H9 (cell line): ENCODE results near the gene RBM19. TPM values are rescaled to one million over a fixed set of nuclear protein-coding genes. Genes with fewer than 3 reads are reported as not detected.

Experiments used
- DNase-seq: peaks from one replicate; pipeline ENCODE4 v3.0.0-alpha.2; 2017
- H2AFZ ChIP-seq: one replicate; pipeline ENCODE4 v1.6.1; 2013; ENCODE audit warnings: mild to moderate bottlenecking, low read length, control low read depth, moderate library complexity
- H2AK5ac ChIP-seq: 2 replicates; pipeline ENCODE4 v1.6.1; 2013; ENCODE audit warnings: low read length, control low read depth, mixed read lengths; ENCODE audit not compliant: insufficient read length
- H2BK120ac ChIP-seq: one replicate; pipeline ENCODE4 v1.6.1; 2013; ENCODE audit warnings: low read depth, mild to moderate bottlenecking, low read length, control low read depth, inconsistent platforms; ENCODE audit not compliant: poor library complexity, severe bottlenecking
- H2BK12ac ChIP-seq: 2 replicates; pipeline ENCODE4 v1.6.1; 2013; ENCODE audit warnings: low read length, control low read depth, mixed read lengths, low read depth; ENCODE audit not compliant: insufficient read length
- H2BK15ac ChIP-seq: 2 replicates; pipeline ENCODE4 v1.6.1; 2013; ENCODE audit warnings: low read depth, low read length, control low read depth
- H2BK20ac ChIP-seq: one replicate; pipeline ENCODE4 v1.6.1; 2013; ENCODE audit warnings: low read depth, mild to moderate bottlenecking, low read length, control low read depth, inconsistent platforms; ENCODE audit not compliant: poor library complexity, severe bottlenecking
- H2BK5ac ChIP-seq: 2 replicates; pipeline ENCODE4 v1.6.1; 2013; ENCODE audit warnings: low read length, control low read depth, mixed read lengths; ENCODE audit not compliant: insufficient read length
- H3K14ac ChIP-seq: 2 replicates; pipeline ENCODE4 v1.6.1; 2013; ENCODE audit warnings: low read length, control low read depth; ENCODE audit not compliant: insufficient read depth
- H3K18ac ChIP-seq: 2 replicates; pipeline ENCODE4 v1.6.1; 2013; ENCODE audit warnings: low read depth, mild to moderate bottlenecking, mixed read lengths, low read length, control low read depth; ENCODE audit not compliant: insufficient read length
- H3K23ac ChIP-seq: 2 replicates; pipeline ENCODE4 v1.6.1; 2013; ENCODE audit warnings: low read length, control low read depth, mixed read lengths, low read depth; ENCODE audit not compliant: insufficient read length
- H3K23me2 ChIP-seq: 2 replicates; pipeline ENCODE4 v1.6.1; 2013; ENCODE audit warnings: low read depth, mild to moderate bottlenecking, mixed read lengths, low read length, control low read depth; ENCODE audit not compliant: insufficient read length, poor library complexity, severe bottlenecking
- H3K27ac ChIP-seq: 2 replicates; pipeline ENCODE4 v1.5.1; 2013; ENCODE audit warnings: low read length, control low read depth, mixed read lengths, low read depth; ENCODE audit not compliant: insufficient read length
- H3K27me3 ChIP-seq: 2 replicates; pipeline ENCODE4 v1.6.1; 2013; ENCODE audit warnings: low read length, control low read depth, inconsistent platforms; ENCODE audit not compliant: insufficient read depth
- H3K4ac ChIP-seq: 2 replicates; pipeline ENCODE4 v1.6.1; 2013; ENCODE audit warnings: low read depth, mild to moderate bottlenecking, control low read depth, inconsistent platforms, low read length, moderate library complexity
- H3K4me1 ChIP-seq: 2 replicates; pipeline ENCODE4 v1.6.1; 2013; ENCODE audit warnings: low read length, control low read depth, inconsistent platforms; ENCODE audit not compliant: insufficient read depth
- H3K4me2 ChIP-seq: 2 replicates; pipeline ENCODE4 v1.6.1; 2013; ENCODE audit warnings: low read length, control low read depth, mixed read lengths; ENCODE audit not compliant: insufficient read length, insufficient read depth
- H3K56ac ChIP-seq: 2 replicates; pipeline ENCODE4 v1.6.1; 2013; ENCODE audit warnings: low read depth, mild to moderate bottlenecking, mixed read lengths, low read length, control low read depth; ENCODE audit not compliant: insufficient read length
- H3K79me1 ChIP-seq: 2 replicates; pipeline ENCODE4 v1.6.1; 2013; ENCODE audit warnings: low read depth, mild to moderate bottlenecking, moderate library complexity, low read length, control low read depth, inconsistent platforms; ENCODE audit not compliant: insufficient read depth, poor library complexity, severe bottlenecking
- H3K79me2 ChIP-seq: 2 replicates; pipeline ENCODE4 v1.6.1; 2013; ENCODE audit warnings: low read length, control low read depth, inconsistent platforms; ENCODE audit not compliant: insufficient read depth
- H3K9ac ChIP-seq: 2 replicates; pipeline ENCODE4 v1.6.1; 2013; ENCODE audit warnings: low read length, control low read depth, mixed read lengths; ENCODE audit not compliant: insufficient read length; ENCODE audit errors: extremely low read depth
- H3K9me3 ChIP-seq: one replicate; pipeline ENCODE4 v1.6.1; 2013; ENCODE audit warnings: low read depth, low read length, inconsistent platforms; ENCODE audit not compliant: control insufficient read depth
- H3T11ph ChIP-seq: one replicate; pipeline ENCODE4 v1.6.1; 2013; ENCODE audit warnings: mild to moderate bottlenecking, low read length, control low read depth, inconsistent platforms
- H4K20me1 ChIP-seq: one replicate; pipeline ENCODE4 v1.6.1; 2013; ENCODE audit not compliant: control insufficient read depth, insufficient read length, insufficient read depth
- H4K5ac ChIP-seq: 2 replicates; pipeline ENCODE4 v1.6.1; 2013; ENCODE audit warnings: low read depth, mild to moderate bottlenecking, mixed read lengths, low read length, control low read depth; ENCODE audit not compliant: insufficient read length
- H4K8ac ChIP-seq: replicated peaks from 2 replicates; pipeline ENCODE4 v1.6.1; 2013; ENCODE audit warnings: low read length, control low read depth, mixed read lengths, low read depth; ENCODE audit not compliant: insufficient read length
- H4K91ac ChIP-seq: 2 replicates; pipeline ENCODE4 v1.6.1; 2013; ENCODE audit warnings: low read depth, mild to moderate bottlenecking, moderate library complexity, mixed read lengths, low read length, control low read depth; ENCODE audit not compliant: insufficient read length
- H3K27ac Mint-ChIP-seq, 3 experiments: 2 replicates in 2 of 3; 3 replicates in 1 of 3; pipeline ENCODE4 v1.8.0; 2020 to 2021; ENCODE audit warnings: mixed read lengths in 3 of 3, mild to moderate bottlenecking in 1 of 3, moderate library complexity in 1 of 3
- H3K27me3 Mint-ChIP-seq: 2 replicates; pipeline ENCODE4 v1.8.0; 2021; ENCODE audit warnings: low read depth, mild to moderate bottlenecking, moderate library complexity, mixed read lengths
- H3K36me3 Mint-ChIP-seq, 3 experiments: 2 replicates in 2 of 3; 3 replicates in 1 of 3; pipeline ENCODE4 v1.8.0; 2020 to 2021; ENCODE audit warnings: low read depth in 3 of 3, mixed read lengths in 3 of 3; ENCODE audit not compliant: insufficient read depth in 1 of 3
- H3K4me1 Mint-ChIP-seq, 2 experiments: 2 replicates each; pipeline ENCODE4 v1.8.0; 2020; ENCODE audit warnings: mixed read lengths in 2 of 2
- H3K4me3 Mint-ChIP-seq, 2 experiments: 2 replicates in 1 of 2; 3 replicates in 1 of 2; pipeline ENCODE4 v1.8.0; 2020 to 2021; ENCODE audit warnings: mild to moderate bottlenecking in 2 of 2, mixed read lengths in 2 of 2, moderate library complexity in 1 of 2
- H3K9me3 Mint-ChIP-seq, 2 experiments: 2 replicates in 1 of 2; 3 replicates in 1 of 2; pipeline ENCODE4 v1.8.0; 2020; ENCODE audit warnings: mild to moderate bottlenecking in 2 of 2, mixed read lengths in 2 of 2, moderate library complexity in 1 of 2
- WGBS: extraction: QIAGEN DNeasy Blood & Tissue Kit; methylation state at CpG from one replicate; pipeline ENCODE4 v1.1.7; 2013; ENCODE audit warnings: missing lambda C conversion rate, low lambda C conversion rate, mixed read lengths; ENCODE audit not compliant: insufficient read length; ENCODE audit errors: extremely low coverage; 5-methylcytosine and 5-hydroxymethylcytosine counted together
- total RNA-seq: library from RNA; stranded (reverse); gene quantifications from 2 replicates; pipeline ENCODE4 v1.2.1, GENCODE V29; 2021
- TF ChIP-seq, protein P1 (sequence below): fragments of 200-600 bp; sonication (generic); conservative IDR thresholded peaks from 3 replicates; pipeline ENCODE4 v1.8.0; 2021; ENCODE audit warnings: antibody characterized with exemption, mild to moderate bottlenecking

Gene RBM19
- total RNA-seq, 1 experiment from 2014 or later = 32.2 TPM

DNA sequence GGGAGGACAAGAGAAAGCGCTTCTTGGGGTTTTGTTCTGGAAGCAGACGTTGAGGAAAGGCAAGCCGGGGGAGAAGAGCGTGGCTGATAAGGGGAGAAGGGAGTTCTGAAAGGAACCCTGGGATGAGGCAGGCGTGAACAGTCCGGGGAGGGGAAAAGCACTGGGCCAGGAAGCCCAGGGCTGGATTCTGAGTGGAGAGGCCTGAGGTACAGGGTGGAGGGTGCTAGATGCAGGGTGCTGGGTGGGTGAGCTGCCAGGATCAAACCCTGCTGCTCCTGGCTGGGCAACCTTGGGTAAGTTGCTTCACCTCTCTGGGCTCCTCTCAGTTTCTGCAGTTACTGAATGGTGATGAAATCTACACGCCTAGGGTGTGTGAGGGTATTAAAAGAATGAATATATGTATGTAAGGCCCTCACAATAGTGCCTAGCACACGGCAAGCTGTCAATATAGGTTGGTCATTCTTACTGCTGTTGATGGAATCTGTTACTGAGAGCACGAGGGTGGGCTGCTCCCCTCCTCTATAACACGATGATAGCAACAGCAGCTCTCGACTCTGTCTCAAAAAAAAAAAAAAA is 138.5 kb downstream of the RBM19 start:
- H3K27me3 Mint-ChIP-seq = no peaks in the 10 kb centered on the region
- Histone ChIP-seq H3T11ph (no peak overlapping the region), H2BK15ac (no peak overlapping the region), H3K56ac (no peak overlapping the region), H3K27me3 (no peaks in the 10 kb centered on the region), H4K8ac (no peak overlapping the region), H3K23ac (no peak overlapping the region), H2BK12ac (no peak overlapping the region), H2AK5ac (no peak overlapping the region), H4K91ac (no peak overlapping the region), H3K27ac (no peak overlapping the region), H3K4me1 (no peaks in the 10 kb centered on the region; the same call in 1 of the 2 replicates), H3K9ac (no peak overlapping the region), H4K5ac (no peak overlapping the region), H2BK20ac (no peak overlapping the region), H3K79me2 (no peaks in the 10 kb centered on the region), H3K79me1 (no peaks in the 10 kb centered on the region), H4K20me1 (no peaks in the 10 kb centered on the region), H3K9me3 (no peaks in the 10 kb centered on the region), H2BK5ac (no peak overlapping the region), H3K14ac (no peak overlapping the region; the same call in 1 of the 2 replicates), H2AFZ (no peak overlapping the region), H3K4me2 (no peak overlapping the region), H2BK120ac (no peak overlapping the region), H3K23me2 (no peaks in the 10 kb centered on the region), H3K4ac (no peak overlapping the region), H3K18ac (no peak overlapping the region)
- no peak for DNase-seq
- H3K36me3 Mint-ChIP-seq = peaks cover 0 to 2% (median 0%) of the 10 kb centered on the region in 3 experiments; a peak in 1 of 7 replicates
- TF ChIP-seq, protein P1, sequence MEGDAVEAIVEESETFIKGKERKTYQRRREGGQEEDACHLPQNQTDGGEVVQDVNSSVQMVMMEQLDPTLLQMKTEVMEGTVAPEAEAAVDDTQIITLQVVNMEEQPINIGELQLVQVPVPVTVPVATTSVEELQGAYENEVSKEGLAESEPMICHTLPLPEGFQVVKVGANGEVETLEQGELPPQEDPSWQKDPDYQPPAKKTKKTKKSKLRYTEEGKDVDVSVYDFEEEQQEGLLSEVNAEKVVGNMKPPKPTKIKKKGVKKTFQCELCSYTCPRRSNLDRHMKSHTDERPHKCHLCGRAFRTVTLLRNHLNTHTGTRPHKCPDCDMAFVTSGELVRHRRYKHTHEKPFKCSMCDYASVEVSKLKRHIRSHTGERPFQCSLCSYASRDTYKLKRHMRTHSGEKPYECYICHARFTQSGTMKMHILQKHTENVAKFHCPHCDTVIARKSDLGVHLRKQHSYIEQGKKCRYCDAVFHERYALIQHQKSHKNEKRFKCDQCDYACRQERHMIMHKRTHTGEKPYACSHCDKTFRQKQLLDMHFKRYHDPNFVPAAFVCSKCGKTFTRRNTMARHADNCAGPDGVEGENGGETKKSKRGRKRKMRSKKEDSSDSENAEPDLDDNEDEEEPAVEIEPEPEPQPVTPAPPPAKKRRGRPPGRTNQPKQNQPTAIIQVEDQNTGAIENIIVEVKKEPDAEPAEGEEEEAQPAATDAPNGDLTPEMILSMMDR = no peak
- no CpG with 5 or more reads among the region's 11 CpGs for whole genome bisulfite sequencing
- no peaks in the 10 kb centered on the region; a peak in 1 of 5 replicates for H3K9me3 Mint-ChIP-seq
- 0 out of 7 replicates have a peak overlapping the region, but pooled peaks of 1 of the 3 experiments have one; percentile 57 for H3K27ac Mint-ChIP-seq
- H3K4me3 Mint-ChIP-seq = no peak overlapping the region
- H3K4me1 Mint-ChIP-seq = peaks cover 13 to 43% of the 10 kb centered on the region in 2 experiments
